Transverse colon (tissue), 4 donors: Measurements from ENCODE around the gene NHLRC4. TPM values are rescaled to one million over a fixed set of nuclear protein-coding genes. Genes with fewer than 3 reads are reported as not detected.
A peak's percentile ranks its signal among the peaks of the same experiment; 100 is the strongest.

ENCODE experiments used
- DNase-seq: peaks from one replicate; pipeline ENCODE4 v3.0.0-alpha.2; 2019
- H3K27ac ChIP-seq, 4 donors: fragments of 200-600 bp; sonication (generic); 2 replicates each; pipeline ENCODE4 v1.5.1; 2016 to 2018; ENCODE audit warnings: inconsistent platforms in 4 of 4
- H3K27me3 ChIP-seq: fragments of 200-600 bp; sonication (generic); 2 replicates; pipeline ENCODE4 v1.5.1; 2017; ENCODE audit warnings: inconsistent platforms
- H3K36me3 ChIP-seq, 4 donors: fragments of 200-600 bp; sonication (generic); 2 replicates each; pipeline ENCODE4 v1.5.1; 2017 to 2019; ENCODE audit warnings: inconsistent platforms in 4 of 4
- H3K4me1 ChIP-seq, 4 donors: fragments of 200-600 bp; sonication (generic); 2 replicates each; pipeline ENCODE4 v1.5.1; 2017 to 2020; ENCODE audit warnings: inconsistent platforms in 4 of 4
- H3K4me3 ChIP-seq, 4 donors: fragments of 200-600 bp; sonication (generic); 1 replicate in 1 of 4; 2 replicates in 3 of 4; pipeline versions ENCODE4 v1.5.1 to v1.6.1; 2017 to 2019; ENCODE audit warnings: inconsistent platforms in 4 of 4
- H3K9me3 ChIP-seq, 2 donors: fragments of 200-600 bp; sonication (generic); 2 replicates each; pipeline ENCODE4 v1.5.1; 2017 to 2019; ENCODE audit warnings: inconsistent platforms in 2 of 2
- EP300 ChIP-seq: sonication (generic); formaldehyde crosslinking; IDR thresholded peaks from one replicate; pipeline ENCODE4 v1.6.1; 2017; ENCODE audit warnings: antibody characterized with exemption, low read depth
- POLR2A ChIP-seq: fragments of 450-650 bp; IDR thresholded peaks from one replicate; pipeline ENCODE4 v1.6.1; 2016; ENCODE audit warnings: antibody characterized with exemption, mild to moderate bottlenecking, moderate library complexity
- POLR2AphosphoS5 ChIP-seq, 3 donors: sonication (generic); formaldehyde crosslinking; IDR thresholded peaks; one replicate each; pipeline ENCODE4 v1.6.1; 2016; ENCODE audit warnings: antibody characterized with exemption in 3 of 3
- WGBS, 2 donors: methylation state at CpG; one replicate each; pipeline ENCODE4 v1.1.5; 2018; ENCODE audit warnings: low coverage in 1 of 2; 5-methylcytosine and 5-hydroxymethylcytosine counted together
- in situ Hi-C, 4 donors: fragments of 200-750 bp; cut with MboI; loops; one replicate each; pipeline versions ENCODE4 v1.15.0 to v1.15.1; 2017; ENCODE audit warnings: low sequenced_read_pairs in 3 of 4, low pct_ligation_motif_present in 1 of 4, low pct_unique_long_range_greater_than_20kb in 1 of 4
- intact Hi-C: fragments of 100-400 bp; cut with DNase I; formaldehyde crosslinking; loops from one replicate; pipeline ENCODE4 v1.15.1; 2023; ENCODE audit warnings: low total_unique reads
- total RNA-seq, 4 donors: library from RNA; depleted of rRNA; stranded (reverse); fragments of >200 nt; gene quantifications; one replicate each; pipeline ENCODE4 v1.1.0, GENCODE V29; 2016
- TF ChIP-seq, protein P1 (sequence below), 5 experiments: fragments of 200-600 bp in 3 of 5; fragments of 450-650 bp in 2 of 5; sonication (generic) in 3 of 5; IDR thresholded peaks; 1 replicate in 2 of 5; 2 replicates in 3 of 5; pipeline ENCODE4 v1.5.1; 2016 to 2017; ENCODE audit warnings: antibody characterized with exemption in 5 of 5, inconsistent platforms in 3 of 5, mild to moderate bottlenecking in 2 of 5, moderate library complexity in 1 of 5

NHLRC4 gene
- total RNA-seq, 4 donors from 2014 or later = 0.55 to 0.75 (median 0.64) TPM; not detected in 1

DNA sequence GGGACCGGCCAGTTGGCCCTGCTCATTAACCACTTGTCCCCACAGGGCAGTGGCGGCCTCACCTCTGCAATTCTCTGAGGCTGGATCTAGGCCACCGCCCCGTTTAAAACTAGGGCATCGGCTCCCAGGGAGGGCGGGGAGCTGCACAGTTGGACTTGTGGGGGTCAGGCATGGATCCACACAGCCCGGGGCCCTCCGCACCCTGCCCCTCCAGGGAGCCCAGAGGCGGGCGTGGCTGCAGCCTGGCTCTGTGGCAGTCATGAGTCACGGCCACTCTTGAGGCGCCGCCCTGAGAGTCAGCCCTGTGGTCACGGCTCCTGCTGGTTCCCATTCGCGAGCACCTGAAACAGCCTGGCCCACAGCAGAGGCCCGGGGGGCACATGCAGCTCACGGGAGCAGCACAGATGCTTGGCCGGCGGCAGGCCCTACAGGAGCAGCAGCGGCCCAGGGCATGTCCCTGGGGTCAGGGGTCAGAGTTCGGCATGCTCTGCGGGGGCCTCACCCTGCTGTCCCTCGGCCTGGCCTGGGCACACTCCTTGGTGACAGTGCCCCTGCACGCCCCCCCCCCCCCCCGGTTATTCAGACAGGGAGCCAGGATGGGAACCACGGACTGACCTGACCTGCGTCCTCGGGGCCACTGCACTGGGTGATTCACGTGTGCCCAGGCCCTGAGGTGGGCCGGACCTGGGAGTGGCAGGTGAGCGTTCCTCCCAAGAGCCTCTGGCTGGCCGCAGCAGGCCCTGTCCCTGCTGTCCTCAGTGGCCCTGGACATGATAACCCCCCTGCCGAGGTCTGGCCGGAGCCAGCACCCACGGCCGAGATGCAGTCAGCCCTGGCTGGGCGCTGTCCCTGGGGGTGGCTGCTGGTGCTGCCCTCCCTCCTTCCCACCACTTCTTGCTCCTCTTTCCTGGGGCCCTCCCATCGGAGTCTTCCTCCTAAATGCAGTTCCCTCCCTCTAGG, 31.1 kb upstream of the NHLRC4 start:
- 65 to 100% methylated on average over 1 to 31 of the region's 39 CpGs for WGBS, 2 donors
- intact Hi-C loops (no loop called here), in situ Hi-C loops (no loop called here)
- H3K4me3 ChIP-seq = no peak overlapping the region
- DNase-seq = peak; percentile 89
- peaks cover 9 to 42% (median 32%) of the 10 kb centered on the region in 4 donors for H3K4me1 ChIP-seq
- H3K27me3 ChIP-seq = no peaks in the 10 kb centered on the region
- H3K36me3 ChIP-seq = no peaks in the 10 kb centered on the region
- no peaks in the 10 kb centered on the region for H3K9me3 ChIP-seq
- TF ChIP-seq, protein P1, sequence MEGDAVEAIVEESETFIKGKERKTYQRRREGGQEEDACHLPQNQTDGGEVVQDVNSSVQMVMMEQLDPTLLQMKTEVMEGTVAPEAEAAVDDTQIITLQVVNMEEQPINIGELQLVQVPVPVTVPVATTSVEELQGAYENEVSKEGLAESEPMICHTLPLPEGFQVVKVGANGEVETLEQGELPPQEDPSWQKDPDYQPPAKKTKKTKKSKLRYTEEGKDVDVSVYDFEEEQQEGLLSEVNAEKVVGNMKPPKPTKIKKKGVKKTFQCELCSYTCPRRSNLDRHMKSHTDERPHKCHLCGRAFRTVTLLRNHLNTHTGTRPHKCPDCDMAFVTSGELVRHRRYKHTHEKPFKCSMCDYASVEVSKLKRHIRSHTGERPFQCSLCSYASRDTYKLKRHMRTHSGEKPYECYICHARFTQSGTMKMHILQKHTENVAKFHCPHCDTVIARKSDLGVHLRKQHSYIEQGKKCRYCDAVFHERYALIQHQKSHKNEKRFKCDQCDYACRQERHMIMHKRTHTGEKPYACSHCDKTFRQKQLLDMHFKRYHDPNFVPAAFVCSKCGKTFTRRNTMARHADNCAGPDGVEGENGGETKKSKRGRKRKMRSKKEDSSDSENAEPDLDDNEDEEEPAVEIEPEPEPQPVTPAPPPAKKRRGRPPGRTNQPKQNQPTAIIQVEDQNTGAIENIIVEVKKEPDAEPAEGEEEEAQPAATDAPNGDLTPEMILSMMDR (IDR thresholded peaks at IDR 0.05) = no peak
- TF ChIP-seq POLR2AphosphoS5 (IDR thresholded peaks at IDR 0.05) (peak in 1 of 3 donors; percentile 3), EP300 (no peak), POLR2A (peak; percentile 19)
- H3K27ac ChIP-seq = peak overlapping the region; percentile 87 to 94 (median 91)

DNA sequence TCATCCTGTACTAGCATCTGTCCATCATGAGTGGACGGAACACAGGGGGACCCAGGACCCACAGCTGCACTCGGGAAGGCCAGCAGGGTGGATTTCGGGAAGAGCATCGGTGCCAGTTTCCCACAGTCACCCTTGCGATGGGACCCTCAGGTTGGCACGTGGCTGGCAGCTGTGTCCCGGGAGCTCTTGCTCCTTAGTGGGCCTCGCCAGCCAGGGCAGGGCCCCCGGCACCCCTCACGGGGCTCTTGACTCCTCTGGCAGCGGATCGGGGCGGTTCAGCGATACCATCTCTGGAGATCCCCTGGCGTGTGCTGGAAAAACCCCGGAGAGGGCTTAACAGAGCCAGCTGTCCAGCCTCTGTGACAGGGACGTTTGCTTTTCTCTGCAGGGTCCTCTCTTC, 30.1 kb upstream of the NHLRC4 start:
- no peak for TF ChIP-seq POLR2A
- no peaks in the 10 kb centered on the region for H3K36me3 ChIP-seq

DNA sequence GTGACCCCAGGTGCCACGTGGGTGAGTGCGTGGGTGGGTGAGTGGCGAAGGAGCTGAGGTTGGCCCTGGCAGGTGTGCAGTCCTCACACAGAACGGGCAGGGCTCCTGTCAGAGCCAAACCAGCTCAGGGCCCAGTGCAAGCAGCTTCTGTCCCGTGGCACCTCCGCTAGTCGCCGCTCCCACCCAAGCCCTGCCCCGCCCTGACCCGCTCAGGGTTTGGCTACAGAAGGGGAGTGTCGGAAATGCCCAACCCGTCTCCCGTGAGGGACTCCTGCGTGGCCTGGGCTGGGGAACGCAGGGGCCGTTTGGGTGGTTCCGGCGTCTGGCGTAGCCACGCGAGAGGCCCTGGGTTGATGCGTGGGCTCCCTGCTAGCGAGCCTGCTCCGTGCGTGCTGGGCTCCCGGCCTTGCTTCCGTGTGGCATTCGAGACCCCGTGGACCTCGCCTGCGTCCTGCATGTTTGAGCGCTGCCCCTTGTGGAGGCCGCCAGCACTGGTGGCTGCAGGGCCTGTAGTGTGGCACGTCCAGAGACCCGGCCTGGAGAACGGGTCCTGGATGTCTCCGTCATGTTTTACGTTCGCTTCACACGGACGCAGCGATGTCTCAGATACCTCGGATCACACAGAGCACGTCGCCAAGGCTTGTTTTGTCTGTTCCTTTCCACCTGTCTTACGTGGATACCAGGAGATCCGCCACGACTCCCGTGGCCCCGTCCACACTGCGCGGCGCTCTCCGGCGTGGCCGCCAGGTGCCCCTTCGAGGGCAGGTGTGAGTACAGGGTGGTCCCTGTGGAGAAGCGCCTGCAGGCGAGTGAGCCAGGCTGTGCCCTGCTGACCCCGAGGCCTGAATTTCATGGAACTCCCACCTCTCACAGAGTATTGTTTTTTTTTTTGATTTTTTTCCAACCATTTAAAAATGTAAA, 29.1 kb upstream of the NHLRC4 start:
- H3K4me3 ChIP-seq = no peak overlapping the region
- H3K9me3 ChIP-seq = no peaks in the 10 kb centered on the region
- peaks cover 5 to 32% (median 27%) of the 10 kb centered on the region in 4 donors for H3K4me1 ChIP-seq
- H3K36me3 ChIP-seq = no peaks in the 10 kb centered on the region
- H3K27me3 ChIP-seq = no peaks in the 10 kb centered on the region
- no peak for DNase-seq
- in situ Hi-C loops = no loop called here
- TF ChIP-seq POLR2AphosphoS5 (IDR thresholded peaks at IDR 0.05) = no peak
- TF ChIP-seq EP300 = no peak
- TF ChIP-seq, protein P1 (IDR thresholded peaks at IDR 0.05) = no peak
- no peak for TF ChIP-seq POLR2A
- intact Hi-C loops = no loop called here
- WGBS, 2 donors = 95 to 97% methylated on average over 22 to 56 of the region's 60 CpGs
- no peak overlapping the region for H3K27ac ChIP-seq

More for the DNA sequence above, 30.1 kb upstream of the NHLRC4 start:
- in situ Hi-C loops = no loop called here
- no peak overlapping the region for H3K27ac ChIP-seq
- H3K27me3 ChIP-seq = no peaks in the 10 kb centered on the region
- no peaks in the 10 kb centered on the region for H3K9me3 ChIP-seq
- H3K4me1 ChIP-seq = peaks cover 5 to 32% (median 27%) of the 10 kb centered on the region in 4 donors
- no peak overlapping the region for H3K4me3 ChIP-seq
- intact Hi-C loops = no loop called here
- DNase-seq = no peak
- 92% methylated on average over 15 of the region's 17 CpGs; no CpG with 5 or more reads in 1 of the 2 donors for WGBS, 2 donors

DNA sequence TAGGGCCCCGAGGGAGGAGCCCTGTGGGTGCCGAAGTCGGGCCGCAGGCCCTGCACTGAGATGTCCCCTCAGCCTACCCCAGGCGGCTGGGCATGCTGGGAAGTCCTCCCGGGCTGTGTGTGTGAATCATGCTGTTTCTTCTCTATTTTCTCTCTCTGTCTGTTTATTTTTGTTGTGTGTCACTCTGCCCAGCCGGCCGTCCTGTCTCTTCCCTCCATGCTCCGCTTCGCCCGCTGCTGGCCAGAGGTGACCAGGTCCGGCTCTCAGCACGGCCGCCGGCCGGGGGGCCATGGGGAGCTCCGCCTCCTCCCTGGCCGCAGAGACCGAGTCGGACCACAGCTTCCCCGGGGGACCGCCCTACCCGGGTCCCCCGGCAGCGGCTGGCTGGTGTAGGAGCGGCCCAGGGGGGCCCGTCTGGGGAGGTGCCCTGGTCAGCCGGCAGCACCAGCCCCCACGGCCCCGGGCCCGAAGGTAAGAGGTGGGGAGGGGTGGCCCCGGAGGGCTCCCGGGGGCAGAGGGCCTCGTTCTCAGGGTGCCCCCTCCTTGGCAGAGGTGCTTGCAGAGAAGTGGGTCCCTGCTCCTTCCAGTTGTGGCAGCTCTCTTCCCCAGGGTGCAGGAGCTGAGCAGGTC, 26.8 kb upstream of the NHLRC4 start:
- no peak for DNase-seq
- H3K27me3 ChIP-seq = no peaks in the 10 kb centered on the region
- in situ Hi-C loops = no loop called here
- no peak overlapping the region for H3K4me3 ChIP-seq
- no peaks in the 10 kb centered on the region for H3K9me3 ChIP-seq
- WGBS, 2 donors = 94% methylated on average over 28 of the region's 34 CpGs; no CpG with 5 or more reads in 1 of the 2 donors
- intact Hi-C loops = loop anchor here (1.0 kb wide), 1 partner anchor 66 kb away; no protein-coding TSS in a partner anchor
- H3K4me1 ChIP-seq = peaks cover 0 to 12% (median 7%) of the 10 kb centered on the region in 4 donors
- TF ChIP-seq POLR2AphosphoS5 (IDR thresholded peaks at IDR 0.05) (no peak), EP300 (no peak), POLR2A (no peak)
- TF ChIP-seq, protein P1 (IDR thresholded peaks at IDR 0.05) = no peak
- H3K36me3 ChIP-seq = no peaks in the 10 kb centered on the region
- no peak overlapping the region for H3K27ac ChIP-seq
